ENCODE results near the gene FBXL16.

GRCh38 chr16:702341-702740 lies 3.3 kb downstream of the FBXL16 start:
- TF ChIP-seq CTCF (IDR thresholded peaks at IDR 0.05; ENCODE audit: insufficient read depth, low read length) (no peak), SPI1 (IDR thresholded peaks at IDR 0.05; ENCODE audit: borderline replicate concordance, low read depth) (no peak)

Measured in HL-60 (cell line).